ENCODE results near the gene NSD2. TPM values are rescaled to one million over a fixed set of nuclear protein-coding genes. Genes with fewer than 3 reads are reported as not detected.

NSD2 gene
- total RNA-seq, 1 donor from 2014 or later: 176 TPM

DNA sequence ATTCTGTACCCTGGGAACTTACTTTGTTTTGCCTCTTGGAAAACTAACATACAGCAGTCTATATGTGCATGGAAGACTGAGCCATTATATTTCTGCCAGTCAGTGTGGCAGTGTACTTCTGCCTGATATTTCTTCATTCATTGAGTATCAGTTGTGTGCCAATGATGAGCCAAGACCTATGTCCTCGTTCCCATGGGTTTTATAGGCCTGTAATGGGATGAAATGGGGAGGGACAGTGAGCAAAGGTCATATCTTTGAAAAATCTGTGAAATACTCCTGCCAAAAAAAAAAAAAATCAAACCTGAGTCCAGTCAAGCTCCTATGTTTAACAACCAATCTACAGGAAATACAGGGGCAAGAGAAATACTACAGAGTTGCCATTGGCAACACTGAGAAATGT is 9.1 kb downstream of the NSD2 start:
- Histone ChIP-seq H3K79me2 (ENCODE audit: low read depth) (peaks cover 100% of the 10 kb centered on the region), H4K20me1 (ENCODE audit: low read depth) (peaks cover 99% of the 10 kb centered on the region), H3K27ac (no peak overlapping the region), H3K4me3 (no peak overlapping the region), H2AFZ (replicated peaks) (no peak overlapping the region), H3K36me3 (no peaks in the 10 kb centered on the region), H3K9me3 (ENCODE audit: low read depth) (no peaks in the 10 kb centered on the region), H3K4me1 (peaks cover 8% of the 10 kb centered on the region), H3F3A (ENCODE audit: low read depth) (no peaks in the 10 kb centered on the region), H3K9ac (no peak overlapping the region), H3K27me3 (no peaks in the 10 kb centered on the region), H3K4me2 (no peak overlapping the region)
- Mint-ChIP-seq H3K27me3 (ENCODE audit: insufficient read depth, low read depth) (peaks cover 4% of the 10 kb centered on the region), H3K4me1 (peaks cover 35% of the 10 kb centered on the region), H3K27ac (peak overlapping the region; percentile 12), H3K4me3 (peak overlapping the region; percentile 19), H3K9me3 (peaks cover 8% of the 10 kb centered on the region), H3K36me3 (peaks cover 40% of the 10 kb centered on the region)
- no peak for DNase-seq (ENCODE audit: low spot score)
- no peak for TF ChIP-seq EZH2 (IDR thresholded peaks at IDR 0.05)
- no peak for TF ChIP-seq EZH2phosphoT487 (IDR thresholded peaks at IDR 0.05)
- TF ChIP-seq, protein P1, sequence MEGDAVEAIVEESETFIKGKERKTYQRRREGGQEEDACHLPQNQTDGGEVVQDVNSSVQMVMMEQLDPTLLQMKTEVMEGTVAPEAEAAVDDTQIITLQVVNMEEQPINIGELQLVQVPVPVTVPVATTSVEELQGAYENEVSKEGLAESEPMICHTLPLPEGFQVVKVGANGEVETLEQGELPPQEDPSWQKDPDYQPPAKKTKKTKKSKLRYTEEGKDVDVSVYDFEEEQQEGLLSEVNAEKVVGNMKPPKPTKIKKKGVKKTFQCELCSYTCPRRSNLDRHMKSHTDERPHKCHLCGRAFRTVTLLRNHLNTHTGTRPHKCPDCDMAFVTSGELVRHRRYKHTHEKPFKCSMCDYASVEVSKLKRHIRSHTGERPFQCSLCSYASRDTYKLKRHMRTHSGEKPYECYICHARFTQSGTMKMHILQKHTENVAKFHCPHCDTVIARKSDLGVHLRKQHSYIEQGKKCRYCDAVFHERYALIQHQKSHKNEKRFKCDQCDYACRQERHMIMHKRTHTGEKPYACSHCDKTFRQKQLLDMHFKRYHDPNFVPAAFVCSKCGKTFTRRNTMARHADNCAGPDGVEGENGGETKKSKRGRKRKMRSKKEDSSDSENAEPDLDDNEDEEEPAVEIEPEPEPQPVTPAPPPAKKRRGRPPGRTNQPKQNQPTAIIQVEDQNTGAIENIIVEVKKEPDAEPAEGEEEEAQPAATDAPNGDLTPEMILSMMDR (IDR thresholded peaks at IDR 0.05): no peak

DNA sequence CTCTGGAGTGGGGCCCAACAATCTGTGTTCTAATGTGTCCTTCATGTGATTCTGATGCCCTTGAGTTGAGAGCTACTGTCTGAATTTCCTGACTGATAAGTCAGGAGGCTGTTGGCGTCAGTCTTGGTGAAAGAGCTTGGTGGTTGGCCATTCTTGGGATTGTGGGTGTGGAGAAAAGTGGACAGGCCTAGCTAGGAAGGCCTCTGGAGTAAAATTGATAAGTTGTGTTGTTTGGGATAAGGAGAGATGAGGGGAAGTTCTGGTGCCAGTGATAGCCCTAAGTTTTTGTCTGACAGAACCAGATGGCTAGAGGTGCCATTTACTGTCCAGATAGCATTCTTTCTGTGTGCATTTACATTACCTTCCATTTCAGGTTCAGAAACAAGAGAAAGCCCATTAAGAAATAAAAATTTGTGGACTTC is 11.7 kb downstream of the NSD2 start:
- DNase-seq (ENCODE audit: low spot score): no peak
- Histone ChIP-seq H2AFZ (replicated peaks) (no peak overlapping the region), H3K4me1 (peaks cover 8% of the 10 kb centered on the region), H3K9me3 (ENCODE audit: low read depth) (no peaks in the 10 kb centered on the region), H3K27ac (no peak overlapping the region), H3K27me3 (no peaks in the 10 kb centered on the region), H3K9ac (no peak overlapping the region), H3K36me3 (no peaks in the 10 kb centered on the region), H3F3A (ENCODE audit: low read depth) (no peaks in the 10 kb centered on the region), H3K4me2 (no peak overlapping the region), H3K4me3 (no peak overlapping the region), H4K20me1 (ENCODE audit: low read depth) (peaks cover 99% of the 10 kb centered on the region), H3K79me2 (ENCODE audit: low read depth) (peaks cover 100% of the 10 kb centered on the region)
- no peak overlapping the region for H3K4me3 Mint-ChIP-seq
- peaks cover 4% of the 10 kb centered on the region for H3K27me3 Mint-ChIP-seq (ENCODE audit: insufficient read depth, low read depth)
- peaks cover 8% of the 10 kb centered on the region for H3K9me3 Mint-ChIP-seq
- H3K36me3 Mint-ChIP-seq: peaks cover 40% of the 10 kb centered on the region
- TF ChIP-seq EZH2 (IDR thresholded peaks at IDR 0.05): no peak
- peaks cover 36% of the 10 kb centered on the region for H3K4me1 Mint-ChIP-seq
- H3K27ac Mint-ChIP-seq: peak overlapping the region; percentile 18

DNA sequence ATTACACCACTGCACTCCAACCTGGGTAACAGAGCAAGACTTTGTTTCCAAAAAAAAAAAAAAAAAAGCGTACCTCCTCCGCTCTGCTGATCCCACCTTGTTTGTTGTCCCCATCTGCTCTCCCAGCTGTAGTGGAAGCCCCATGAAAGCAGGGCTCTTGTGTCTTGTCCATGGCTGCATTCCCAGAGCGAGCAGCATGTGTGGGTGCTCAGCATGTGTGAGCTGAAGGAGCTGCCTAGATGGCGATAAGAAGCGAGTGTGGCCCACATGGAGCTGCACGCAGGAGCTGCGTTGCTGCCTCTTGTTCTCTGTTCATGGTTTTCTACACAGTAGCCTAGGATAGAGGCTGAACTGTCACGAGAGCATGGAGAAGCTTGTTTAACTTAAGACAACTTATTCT is 12.4 kb downstream of the NSD2 start:
- TF ChIP-seq EZH2 (IDR thresholded peaks at IDR 0.05): no peak
- no peak for TF ChIP-seq EZH2phosphoT487 (IDR thresholded peaks at IDR 0.05)
- TF ChIP-seq, protein P1 (IDR thresholded peaks at IDR 0.05): no peak
- no peak overlapping the region for H3K27ac ChIP-seq
- H3K36me3 ChIP-seq: no peaks in the 10 kb centered on the region
- H3K27me3 ChIP-seq: no peaks in the 10 kb centered on the region
- H3K27ac Mint-ChIP-seq: no peak overlapping the region
- H3K4me3 ChIP-seq: no peak overlapping the region
- H3F3A ChIP-seq (ENCODE audit: low read depth): no peaks in the 10 kb centered on the region
- peaks cover 8% of the 10 kb centered on the region for H3K4me1 ChIP-seq
- H3K9me3 Mint-ChIP-seq: peaks cover 8% of the 10 kb centered on the region
- no peak for DNase-seq (ENCODE audit: low spot score)
- no peak overlapping the region for H3K9ac ChIP-seq
- peaks cover 33% of the 10 kb centered on the region for H3K4me1 Mint-ChIP-seq
- H3K9me3 ChIP-seq (ENCODE audit: low read depth): no peaks in the 10 kb centered on the region
- H3K4me3 Mint-ChIP-seq: no peak overlapping the region
- peaks cover 41% of the 10 kb centered on the region for H3K36me3 Mint-ChIP-seq
- H3K79me2 ChIP-seq (ENCODE audit: low read depth): peaks cover 100% of the 10 kb centered on the region
- peaks cover 99% of the 10 kb centered on the region for H4K20me1 ChIP-seq (ENCODE audit: low read depth)
- H3K27me3 Mint-ChIP-seq (ENCODE audit: insufficient read depth, low read depth): peaks cover 4% of the 10 kb centered on the region
- H2AFZ ChIP-seq (replicated peaks): no peak overlapping the region
- H3K4me2 ChIP-seq: no peak overlapping the region

DNA sequence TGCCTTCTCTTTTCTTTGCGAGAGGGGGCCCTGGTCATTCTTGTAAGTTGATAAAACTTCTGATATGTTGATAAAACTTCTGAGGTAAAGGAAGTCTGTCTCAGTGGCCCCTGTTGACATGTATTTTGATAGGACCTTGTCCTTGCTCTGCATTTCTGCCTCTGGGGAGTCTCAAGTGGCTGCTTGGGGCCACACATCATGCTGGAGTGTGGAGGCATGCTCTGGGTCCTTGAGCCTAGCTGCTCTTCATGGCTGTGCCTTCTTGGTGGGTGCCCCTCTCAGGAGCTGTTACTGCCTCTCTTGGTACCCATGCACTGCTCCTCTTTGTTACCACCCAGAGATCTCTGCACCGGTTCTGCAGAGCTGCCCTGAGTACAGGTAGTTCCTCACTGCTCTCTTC is 14.2 kb downstream of the NSD2 start:
- Mint-ChIP-seq H3K27me3 (ENCODE audit: insufficient read depth, low read depth) (peaks cover 2% of the 10 kb centered on the region), H3K9me3 (peaks cover 13% of the 10 kb centered on the region), H3K4me1 (peaks cover 18% of the 10 kb centered on the region), H3K27ac (peak overlapping the region; percentile 22), H3K36me3 (peaks cover 43% of the 10 kb centered on the region), H3K4me3 (peak overlapping the region; percentile 41)
- H3K4me1 ChIP-seq: no peaks in the 10 kb centered on the region
- no peak for TF ChIP-seq EZH2phosphoT487 (IDR thresholded peaks at IDR 0.05)
- no peak for TF ChIP-seq EZH2 (IDR thresholded peaks at IDR 0.05)
- TF ChIP-seq, protein P1 (IDR thresholded peaks at IDR 0.05): no peak
- DNase-seq (ENCODE audit: low spot score): no peak
- H3K27me3 ChIP-seq: no peaks in the 10 kb centered on the region
- no peak overlapping the region for H3K9ac ChIP-seq
- no peaks in the 10 kb centered on the region for H3K36me3 ChIP-seq
- no peaks in the 10 kb centered on the region for H3F3A ChIP-seq (ENCODE audit: low read depth)
- no peak overlapping the region for H3K27ac ChIP-seq
- peaks cover 100% of the 10 kb centered on the region for H3K79me2 ChIP-seq (ENCODE audit: low read depth)
- H3K9me3 ChIP-seq (ENCODE audit: low read depth): no peaks in the 10 kb centered on the region
- peaks cover 93% of the 10 kb centered on the region for H4K20me1 ChIP-seq (ENCODE audit: low read depth)
- H3K4me2 ChIP-seq: no peak overlapping the region
- no peak overlapping the region for H2AFZ ChIP-seq (replicated peaks)
- H3K4me3 ChIP-seq: no peak overlapping the region
